Measurements from ENCODE around the gene KRR1. TPM values are rescaled to one million over a fixed set of nuclear protein-coding genes. Genes with fewer than 3 reads are reported as not detected.

The KRR1 gene
- total RNA-seq, 1 experiment from 2014 or later, result 192 TPM

- Histone ChIP-seq H3K27me3 (ENCODE audit: insufficient read depth, low read length) (no peaks in the 10 kb centered on the region), H2AFZ (ENCODE audit: low read depth, low read length, poor library complexity, severe bottlenecking) (no peak overlapping the region), H3K4me1 (ENCODE audit: control insufficient read depth in 1 of 2, insufficient read depth in 2 of 2, low read length in 2 of 2) (peaks cover 2 to 14% of the 10 kb centered on the region in 2 experiments; a peak in 3 of 4 replicates), H3K9me3 (ENCODE audit: control insufficient read depth in 1 of 2, insufficient read depth in 1 of 2, low read depth in 1 of 2, low read length in 2 of 2) (no peaks in the 10 kb centered on the region), H3K27ac (ENCODE audit: low read depth, low read length) (no peak overlapping the region), H3K36me3 (ENCODE audit: control insufficient read depth in 1 of 2, insufficient read depth in 2 of 2, low read length in 2 of 2) (no peaks in the 10 kb centered on the region), H3K4me2 (ENCODE audit: low read length) (no peak overlapping the region), H3K79me2 (ENCODE audit: insufficient read depth, low read length) (no peaks in the 10 kb centered on the region), H4K20me1 (ENCODE audit: insufficient read depth) (no peaks in the 10 kb centered on the region), H3K9ac (ENCODE audit: low read length) (no peak overlapping the region), H3K4me3 (replicated peaks in 1 of 2; ENCODE audit: low read depth in 1 of 2, low read length in 2 of 2) (no peak overlapping the region), H3K9me2 (ENCODE audit: insufficient read depth) (no peaks in the 10 kb centered on the region)
- TF ChIP-seq POLR2A (IDR thresholded peaks at IDR 0.05; ENCODE audit: borderline replicate concordance, extremely low read depth, insufficient read depth, insufficient read length) (no peak), REST (IDR thresholded peaks at IDR 0.05; ENCODE audit: low read depth) (no peak), FOSL1 (IDR thresholded peaks at IDR 0.05; ENCODE audit: low read depth) (no peak), YY1 (IDR thresholded peaks at IDR 0.05; ENCODE audit: extremely low read depth, insufficient replicate concordance, low read depth, low read length) (no peak), JUND (IDR thresholded peaks at IDR 0.05) (no peak), ATF3 (IDR thresholded peaks at IDR 0.05) (no peak), ELF1 (IDR thresholded peaks at IDR 0.05; ENCODE audit: borderline replicate concordance, low read depth) (no peak), RAD21 (IDR thresholded peaks at IDR 0.05; ENCODE audit: low read depth) (no peak)
- TF ChIP-seq, protein P1, sequence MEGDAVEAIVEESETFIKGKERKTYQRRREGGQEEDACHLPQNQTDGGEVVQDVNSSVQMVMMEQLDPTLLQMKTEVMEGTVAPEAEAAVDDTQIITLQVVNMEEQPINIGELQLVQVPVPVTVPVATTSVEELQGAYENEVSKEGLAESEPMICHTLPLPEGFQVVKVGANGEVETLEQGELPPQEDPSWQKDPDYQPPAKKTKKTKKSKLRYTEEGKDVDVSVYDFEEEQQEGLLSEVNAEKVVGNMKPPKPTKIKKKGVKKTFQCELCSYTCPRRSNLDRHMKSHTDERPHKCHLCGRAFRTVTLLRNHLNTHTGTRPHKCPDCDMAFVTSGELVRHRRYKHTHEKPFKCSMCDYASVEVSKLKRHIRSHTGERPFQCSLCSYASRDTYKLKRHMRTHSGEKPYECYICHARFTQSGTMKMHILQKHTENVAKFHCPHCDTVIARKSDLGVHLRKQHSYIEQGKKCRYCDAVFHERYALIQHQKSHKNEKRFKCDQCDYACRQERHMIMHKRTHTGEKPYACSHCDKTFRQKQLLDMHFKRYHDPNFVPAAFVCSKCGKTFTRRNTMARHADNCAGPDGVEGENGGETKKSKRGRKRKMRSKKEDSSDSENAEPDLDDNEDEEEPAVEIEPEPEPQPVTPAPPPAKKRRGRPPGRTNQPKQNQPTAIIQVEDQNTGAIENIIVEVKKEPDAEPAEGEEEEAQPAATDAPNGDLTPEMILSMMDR (IDR thresholded peaks at IDR 0.05 in 2 of 3, conservative IDR thresholded peaks at IDR 0.05 in 1 of 3; ENCODE audit: borderline replicate concordance in 1 of 3, insufficient read depth in 1 of 3, low read depth in 2 of 3, low read length in 2 of 3), result no peak
- POLR2A ChIA-PET, result no interaction called here
- BruUV-seq (replicated peaks), result no TSS peak
- ATAC-seq (no peak), DNase-seq (ENCODE audit: low read depth, low spot score) (no peak)
- RAD21 ChIA-PET (ENCODE audit: low non-redundant PET in 1 of 2, low total read pairs in 2 of 2, uncharacterized antibody in 2 of 2, unreplicated experiment in 2 of 2), result no interaction called here
- CTCF ChIA-PET, result no interaction called here
- intact Hi-C loops (cut with micrococcal nuclease), result no loop called here
Observed at GRCh38 chr12:75476071-75476470, 35.3 kb downstream of the KRR1 start.

Measured in HCT116 (cell line).